HT1080 (cell line): Measurements from ENCODE around the gene CYRIA. TPM values are rescaled to one million over a fixed set of nuclear protein-coding genes. Genes with fewer than 3 reads are reported as not detected.

Source experiments
- DNase-seq: peaks from one replicate; pipeline ENCODE4 v3.0.0-alpha.2; 2015; ENCODE audit warnings: low read depth
- polyA plus RNA-seq, 2 experiments: library from polyadenylated mRNA; depleted of rRNA; stranded (reverse); fragments of >200 nt; gene quantifications; 2 replicates each; pipeline ENCODE4 v1.2.3, GENCODE V29; 2015
- total RNA-seq: library from RNA; depleted of rRNA; stranded (reverse); fragments of >200 nt; shearing (Covaris generic); gene quantifications from 2 replicates; pipeline ENCODE4 v1.2.3, GENCODE V29; 2014; rRNA removed

CYRIA gene
- total RNA-seq: 6.1 and 11.1 TPM in 2 replicates
- 16.9 and 17.3 TPM in 2 replicates for polyA plus RNA-seq (2015; cell fraction: cytosol; rRNA removed)
- 21.6 and 21.8 TPM in 2 replicates for polyA plus RNA-seq (2015; cell fraction: nucleus; rRNA removed)

- peak; percentile 32 for DNase-seq
Measured at GRCh38 chr2:16665748-16666448, at the start of gene CYRIA. CYRIA (minus strand) TSS chr2:16665834; CDS start chr2:16588119, 77,715 bp downstream.

- no peak for DNase-seq
Measured at GRCh38 chr2:16713011-16713423, 47.4 kb upstream of the CYRIA start.

- DNase-seq: no peak
Measured at GRCh38 chr2:16709769-16710168, 44.1 kb upstream of the CYRIA start.

- no peak for DNase-seq
Measured at GRCh38 chr2:16708173-16708572, 42.5 kb upstream of the CYRIA start.

- no peak for DNase-seq
Measured at GRCh38 chr2:16707014-16707623, 41.5 kb upstream of the CYRIA start.

- no peak for DNase-seq
Measured at GRCh38 chr2:16700551-16701259, 35.1 kb upstream of the CYRIA start.

GRCh38 chr2:16693854-16694253 is 28.2 kb upstream of the CYRIA start:
- DNase-seq: no peak

GRCh38 chr2:16691261-16691660 is 25.6 kb upstream of the CYRIA start:
- DNase-seq: no peak

GRCh38 chr2:16687955-16688354 is 22.3 kb upstream of the CYRIA start:
- no peak for DNase-seq

- no peak for DNase-seq
Measured at GRCh38 chr2:16687222-16687621, 21.6 kb upstream of the CYRIA start.

GRCh38 chr2:16686641-16687040 is 21.0 kb upstream of the CYRIA start:
- no peak for DNase-seq

- DNase-seq: no peak
Measured at GRCh38 chr2:16685340-16685715, 19.7 kb upstream of the CYRIA start.

- DNase-seq: no peak
Measured at GRCh38 chr2:16684676-16685339, 19.2 kb upstream of the CYRIA start.

- no peak for DNase-seq
Measured at GRCh38 chr2:16683576-16683975, 17.9 kb upstream of the CYRIA start.

GRCh38 chr2:16682431-16683118 is 16.9 kb upstream of the CYRIA start:
- no peak for DNase-seq

GRCh38 chr2:16680781-16681180 is 15.1 kb upstream of the CYRIA start:
- DNase-seq: no peak

- DNase-seq: no peak
Measured at GRCh38 chr2:16680304-16680703, 14.7 kb upstream of the CYRIA start.

- DNase-seq: no peak
Measured at GRCh38 chr2:16678964-16679363, 13.3 kb upstream of the CYRIA start.

- no peak for DNase-seq
Measured at GRCh38 chr2:16677875-16678274, 12.2 kb upstream of the CYRIA start.

GRCh38 chr2:16675781-16676180 is 10.1 kb upstream of the CYRIA start:
- no peak for DNase-seq

- DNase-seq: no peak
Measured at GRCh38 chr2:16674154-16674553, 8.5 kb upstream of the CYRIA start.
